Activated CD8-positive, alpha-beta memory T cell treated with anti-CD3 and anti-CD28 coated beads, Interleukin-2, amount 50 U/mL, for 48 hours (primary cell): ENCODE data around the gene SERPING1.

Source experiments
- DNase-seq: peaks from one replicate; pipeline ENCODE4 v3.0.0-alpha.2; 2020

The SERPING1 gene

GRCh38 chr11:57597461-57597915, at the start of gene SERPING1:
Gene SERPING1, plus strand, starts transcription at chr11:57597685. Its CDS starts 586 bp downstream, at chr11:57598271.
- no peak for DNase-seq

GRCh38 chr11:57547854-57548377, 49.6 kb upstream of the SERPING1 start:
- DNase-seq = no peak

GRCh38 chr11:57549983-57550382, 47.5 kb upstream of the SERPING1 start:
- no peak for DNase-seq

GRCh38 chr11:57551941-57552340, 45.5 kb upstream of the SERPING1 start:
- DNase-seq = no peak

GRCh38 chr11:57552479-57552878, 45.0 kb upstream of the SERPING1 start:
- DNase-seq = no peak

GRCh38 chr11:57555393-57555792, 42.1 kb upstream of the SERPING1 start:
- no peak for DNase-seq

- DNase-seq = no peak
Observed at GRCh38 chr11:57556041-57556440, 41.4 kb upstream of the SERPING1 start.

- no peak for DNase-seq
Observed at GRCh38 chr11:57560146-57560545, 37.3 kb upstream of the SERPING1 start.

- no peak for DNase-seq
Observed at GRCh38 chr11:57562596-57562995, 34.9 kb upstream of the SERPING1 start.

- no peak for DNase-seq
Observed at GRCh38 chr11:57566005-57566904, 31.2 kb upstream of the SERPING1 start.

GRCh38 chr11:57566905-57567514, 30.5 kb upstream of the SERPING1 start:
- DNase-seq = no peak

- DNase-seq = peak; percentile 83
Observed at GRCh38 chr11:57567515-57568329, 29.8 kb upstream of the SERPING1 start, which contains the start of gene UBE2L6. Gene UBE2L6, minus strand, starts transcription at chr11:57567672. Its CDS starts 61 bp downstream, at chr11:57567611.

- DNase-seq = peak; percentile 98
Observed at GRCh38 chr11:57568330-57568766, 29.1 kb upstream of the SERPING1 start.

- DNase-seq = no peak
Observed at GRCh38 chr11:57571606-57572005, 25.9 kb upstream of the SERPING1 start.

GRCh38 chr11:57574061-57574460, 23.4 kb upstream of the SERPING1 start:
- no peak for DNase-seq

- DNase-seq = no peak
Observed at GRCh38 chr11:57584341-57584740, 13.1 kb upstream of the SERPING1 start.

GRCh38 chr11:57585301-57585700, 12.2 kb upstream of the SERPING1 start:
- no peak for DNase-seq

- DNase-seq = no peak
Observed at GRCh38 chr11:57586711-57587245, 10.7 kb upstream of the SERPING1 start.

GRCh38 chr11:57588046-57588710, 9.3 kb upstream of the SERPING1 start:
- no peak for DNase-seq

GRCh38 chr11:57596266-57596885, 1.1 kb upstream of the SERPING1 start:
- no peak for DNase-seq
